ENCODE results near the gene SHKBP1. TPM values are rescaled to one million over a fixed set of nuclear protein-coding genes. Genes with fewer than 3 reads are reported as not detected.

The SHKBP1 gene
- total and polyA plus RNA-seq, 4 donors = 21.1 to 191 (median 97.1) TPM

GRCh38 chr19:40529093-40529954, 47.3 kb upstream of the SHKBP1 start:
- Histone ChIP-seq H3K9me3 (ENCODE audit: control insufficient read depth in 4 of 4, insufficient read depth in 3 of 4, low read length in 3 of 4) (peaks cover 0 to 5% (median 0%) of the 10 kb centered on the region in 4 donors), H3K4me1 (ENCODE audit: control insufficient read depth in 5 of 5, insufficient read depth in 5 of 5, low read length in 5 of 5) (peaks cover 0 to 9% (median 0%) of the 10 kb centered on the region in 5 donors), H3K9ac (ENCODE audit: insufficient read depth in 1 of 2, low read length in 2 of 2) (no peak overlapping the region), H3K4me3 (no peak overlapping the region), H3K27ac (ENCODE audit: low read depth in 1 of 2, low read length in 1 of 2) (no peak overlapping the region), H3K27me3 (ENCODE audit: control insufficient read depth in 3 of 3, insufficient read depth in 3 of 3, low read length in 2 of 3) (peaks cover 0 to 6% (median 0%) of the 10 kb centered on the region in 3 donors), H3K36me3 (ENCODE audit: control insufficient read depth in 4 of 4, insufficient read depth in 4 of 4, low read length in 4 of 4) (no peaks in the 10 kb centered on the region)
- TF ChIP-seq CTCF (IDR thresholded peaks at IDR 0.05; ENCODE audit: control extremely low read depth, extremely low read depth) = peak; percentile 84
- peak; percentile 89 for ATAC-seq (ENCODE audit: insufficient read depth, low FRiP score)
- DNase-seq = peak; percentile 87 to 92 (median 88)
- 2 to 3% methylated on average over 42 to 54 of the region's 54 CpGs for whole genome bisulfite sequencing, 2 donors

GRCh38 chr19:40530091-40530901, 46.4 kb upstream of the SHKBP1 start:
- H3K4me3 ChIP-seq = no peak overlapping the region
- ATAC-seq (ENCODE audit: insufficient read depth, low FRiP score) = no peak
- DNase-seq = peak; percentile 61 to 69 (median 66)

GRCh38 chr19:40533508-40533907, 43.2 kb upstream of the SHKBP1 start:
- no peak overlapping the region for H3K27ac ChIP-seq (ENCODE audit: low read depth in 1 of 2, low read length in 1 of 2)
- H3K4me3 ChIP-seq = no peak overlapping the region
- H3K27me3 ChIP-seq (ENCODE audit: control insufficient read depth in 3 of 3, insufficient read depth in 3 of 3, low read length in 2 of 3) = peaks cover 0 to 3% (median 0%) of the 10 kb centered on the region in 3 donors
- TF ChIP-seq CTCF (IDR thresholded peaks at IDR 0.05; ENCODE audit: control extremely low read depth, extremely low read depth) = no peak
- no peak overlapping the region for H3K9ac ChIP-seq (ENCODE audit: insufficient read depth in 1 of 2, low read length in 2 of 2)
- no peaks in the 10 kb centered on the region for H3K36me3 ChIP-seq (ENCODE audit: control insufficient read depth in 4 of 4, insufficient read depth in 4 of 4, low read length in 4 of 4)
- no peak for DNase-seq
- 78 to 84% methylated on average over 2 of the region's 2 CpGs for WGBS, 2 donors
- ATAC-seq (ENCODE audit: insufficient read depth, low FRiP score) = no peak
- H3K4me1 ChIP-seq (ENCODE audit: control insufficient read depth in 5 of 5, insufficient read depth in 5 of 5, low read length in 5 of 5) = peaks cover 0 to 9% (median 0%) of the 10 kb centered on the region in 5 donors
- H3K9me3 ChIP-seq (ENCODE audit: control insufficient read depth in 4 of 4, insufficient read depth in 3 of 4, low read length in 3 of 4) = peaks cover 0 to 7% (median 0%) of the 10 kb centered on the region in 4 donors

More at GRCh38 chr19:40530091-40530901, 46.4 kb upstream of the SHKBP1 start:
- TF ChIP-seq CTCF (IDR thresholded peaks at IDR 0.05; ENCODE audit: control extremely low read depth, extremely low read depth) = no peak
- WGBS, 2 donors = 4 to 5% methylated on average over 16 to 74 of the region's 75 CpGs
- H3K9me3 ChIP-seq (ENCODE audit: control insufficient read depth in 4 of 4, insufficient read depth in 3 of 4, low read length in 3 of 4) = peaks cover 0 to 7% (median 0%) of the 10 kb centered on the region in 4 donors
- no peak overlapping the region for H3K27ac ChIP-seq (ENCODE audit: low read depth in 1 of 2, low read length in 1 of 2)
- no peaks in the 10 kb centered on the region for H3K36me3 ChIP-seq (ENCODE audit: control insufficient read depth in 4 of 4, insufficient read depth in 4 of 4, low read length in 4 of 4)
- H3K27me3 ChIP-seq (ENCODE audit: control insufficient read depth in 3 of 3, insufficient read depth in 3 of 3, low read length in 2 of 3) = peaks cover 0 to 6% (median 0%) of the 10 kb centered on the region in 3 donors
- peaks cover 0 to 9% (median 0%) of the 10 kb centered on the region in 5 donors for H3K4me1 ChIP-seq (ENCODE audit: control insufficient read depth in 5 of 5, insufficient read depth in 5 of 5, low read length in 5 of 5)
- no peak overlapping the region for H3K9ac ChIP-seq (ENCODE audit: insufficient read depth in 1 of 2, low read length in 2 of 2)
